SK-N-SH treated with all-trans-retinoic acid at 6 μM for 48 hours (cell line): ENCODE data around the gene ESF1.
"Not testable (repeated sequence)": the region's sequence is repeated elsewhere in the genome, so short reads cannot be mapped to it uniquely, and the experiment has no call there.

Experiments
- ATAC-seq: fragments of 200-7000 bp; cut with Tn5 transposase; 3 replicates; pipeline ENCODE4 v1.9.1; 2020; ENCODE audit warnings: mild to moderate bottlenecking, moderate library complexity
- ARNTL ChIP-seq: fragments of 450-650 bp; formaldehyde crosslinking; IDR thresholded peaks from 2 replicates; pipeline ENCODE4 v1.5.0; 2020; ENCODE audit warnings: low read depth, mild to moderate bottlenecking, moderate library complexity, borderline replicate concordance
- BACH2 ChIP-seq: fragments of 250-450 bp; sonication (Bioruptor Pico); IDR thresholded peaks from 2 replicates; pipeline ENCODE4 v1.9.0; 2021; ENCODE audit warnings: mild to moderate bottlenecking, borderline replicate concordance
- CREB5 ChIP-seq: fragments of 250-450 bp; sonication (Bioruptor Pico); IDR thresholded peaks from 2 replicates; pipeline ENCODE4 v1.5.1; 2020; ENCODE audit warnings: low read depth, mild to moderate bottlenecking, moderate library complexity
- CSRNP3 ChIP-seq: fragments of 250-450 bp; sonication (Bioruptor Pico); IDR thresholded peaks from 2 replicates; pipeline ENCODE4 v1.5.1; 2021; ENCODE audit warnings: mild to moderate bottlenecking, moderate library complexity
- ESRRG ChIP-seq: fragments of 250-450 bp; sonication (Bioruptor Pico); IDR thresholded peaks from 2 replicates; pipeline ENCODE4 v1.6.1; 2021; ENCODE audit warnings: mild to moderate bottlenecking
- PATZ1 ChIP-seq: fragments of 250-450 bp; sonication (Bioruptor Pico); IDR thresholded peaks from 2 replicates; pipeline ENCODE4 v1.8.0; 2020; ENCODE audit warnings: mild to moderate bottlenecking, moderate library complexity, borderline replicate concordance
- POU6F1 ChIP-seq: fragments of 250-450 bp; sonication (Bioruptor Pico); IDR thresholded peaks from 2 replicates; pipeline ENCODE4 v1.8.0; 2021; ENCODE audit warnings: low read depth, mild to moderate bottlenecking, moderate library complexity, borderline replicate concordance
- SNAI2 ChIP-seq: fragments of 250-450 bp; sonication (Bioruptor Pico); IDR thresholded peaks from 2 replicates; pipeline ENCODE4 v1.5.0; 2020; ENCODE audit warnings: mild to moderate bottlenecking, moderate library complexity
- TSHZ2 ChIP-seq: fragments of 250-450 bp; sonication (Bioruptor Pico); IDR thresholded peaks from 2 replicates; pipeline ENCODE4 v1.5.0; 2020; ENCODE audit warnings: mild to moderate bottlenecking, moderate library complexity
- ZC3H10 ChIP-seq: fragments of 250-450 bp; sonication (Bioruptor Pico); IDR thresholded peaks from 2 replicates; pipeline ENCODE4 v1.5.1; 2021; ENCODE audit warnings: mild to moderate bottlenecking, moderate library complexity
- ZFP3 ChIP-seq: fragments of 250-450 bp; sonication (Bioruptor Pico); IDR thresholded peaks from 2 replicates; pipeline ENCODE4 v1.5.0; 2020; ENCODE audit warnings: mild to moderate bottlenecking, moderate library complexity
- ZFP30 ChIP-seq: fragments of 450-650 bp; formaldehyde crosslinking; IDR thresholded peaks from 2 replicates; pipeline ENCODE4 v1.5.0; 2022; ENCODE audit warnings: mild to moderate bottlenecking, moderate library complexity
- ZNF70 ChIP-seq: fragments of 450-650 bp; formaldehyde crosslinking; IDR thresholded peaks from 2 replicates; pipeline ENCODE4 v1.5.0; 2020; ENCODE audit warnings: mild to moderate bottlenecking, moderate library complexity

The ESF1 gene

GRCh38 chr20:13741879-13742278, 42.8 kb downstream of the ESF1 start (continued):
- TF ChIP-seq PATZ1 (CRISPR knock-in tag) (no peak), BACH2 (CRISPR knock-in tag) (no peak), ZC3H10 (CRISPR knock-in tag) (no peak), ZNF70 (CRISPR knock-in tag) (no peak)

- no peak for ATAC-seq
- TF ChIP-seq ESRRG: no peak
- no peak for TF ChIP-seq CSRNP3 (CRISPR knock-in tag)
- TF ChIP-seq CREB5: no peak
- no peak for TF ChIP-seq ARNTL (CRISPR knock-in tag)
- peak; percentile 65 for TF ChIP-seq ZFP30
These were observed 44.7 kb downstream of the ESF1 start for GRCh38 chr20:13739731-13740649.

- not testable (repeated sequence) for ATAC-seq
These were observed 46.5 kb downstream of the ESF1 start for GRCh38 chr20:13738187-13738586.

GRCh38 chr20:13736436-13737191, 48.1 kb downstream of the ESF1 start:
- TF ChIP-seq POU6F1 (CRISPR knock-in tag) (no peak), BACH2 (CRISPR knock-in tag) (no peak), TSHZ2 (CRISPR knock-in tag) (no peak)
- no peak for ATAC-seq

GRCh38 chr20:13735826-13736225, 48.9 kb downstream of the ESF1 start:
- ATAC-seq: no peak
- TF ChIP-seq ESRRG (no peak), ZFP3 (CRISPR knock-in tag) (no peak), TSHZ2 (CRISPR knock-in tag) (no peak), SNAI2 (CRISPR knock-in tag) (no peak)
